Hindlimb muscle (tissue), 1 donor: Measurements from ENCODE around the gene SMIM13. TPM values are rescaled to one million over a fixed set of nuclear protein-coding genes. Genes with fewer than 3 reads are reported as not detected.

Experiments used
- DNase-seq: peaks from one replicate; pipeline ENCODE4 v3.0.0-alpha.2; 2013
- polyA plus RNA-seq: library from polyadenylated mRNA; unstranded; fragments of 120-200 nt; gene quantifications from one replicate; pipeline ENCODE4 v1.2.1, GENCODE V29; 2013; ENCODE audit not compliant: insufficient read length

The SMIM13 gene
- 9.1 TPM for polyA plus RNA-seq

GRCh38 chr6:11093626-11094410, at the start of gene SMIM13:
Gene SMIM13 (plus strand): TSS chr6:11093834. CDS start chr6:11094314, 480 bp downstream.
- DNase-seq, result peak; percentile 97

- peak; percentile 44 for DNase-seq
Observed at GRCh38 chr6:11043961-11044711, 49.5 kb upstream of the SMIM13 start, which contains the start of gene ELOVL2. Gene ELOVL2 (minus strand): TSS chr6:11044305. CDS start chr6:11044230, 75 bp downstream.

- no peak for DNase-seq
Observed at GRCh38 chr6:11044712-11045167, 48.9 kb upstream of the SMIM13 start.

- no peak for DNase-seq
Observed at GRCh38 chr6:11050731-11051130, 42.9 kb upstream of the SMIM13 start.

- DNase-seq, result no peak
Observed at GRCh38 chr6:11053307-11053706, 40.3 kb upstream of the SMIM13 start.

- no peak for DNase-seq
Observed at GRCh38 chr6:11054722-11055121, 38.9 kb upstream of the SMIM13 start.

GRCh38 chr6:11055127-11055627, 38.5 kb upstream of the SMIM13 start:
- DNase-seq, result no peak

- no peak for DNase-seq
Observed at GRCh38 chr6:11056871-11057270, 36.8 kb upstream of the SMIM13 start.

GRCh38 chr6:11058406-11058805, 35.2 kb upstream of the SMIM13 start:
- no peak for DNase-seq

GRCh38 chr6:11062083-11062482, 31.6 kb upstream of the SMIM13 start:
- DNase-seq, result no peak

GRCh38 chr6:11062715-11063114, 30.9 kb upstream of the SMIM13 start:
- DNase-seq, result no peak

GRCh38 chr6:11064836-11065235, 28.8 kb upstream of the SMIM13 start:
- no peak for DNase-seq

GRCh38 chr6:11065436-11066202, 28.0 kb upstream of the SMIM13 start:
- DNase-seq, result no peak

GRCh38 chr6:11066505-11067347, 26.9 kb upstream of the SMIM13 start:
- DNase-seq, result no peak

- DNase-seq, result no peak
Observed at GRCh38 chr6:11067348-11067747, 26.3 kb upstream of the SMIM13 start.

- DNase-seq, result no peak
Observed at GRCh38 chr6:11069760-11070159, 23.9 kb upstream of the SMIM13 start.

- DNase-seq, result no peak
Observed at GRCh38 chr6:11072101-11072500, 21.5 kb upstream of the SMIM13 start.

- no peak for DNase-seq
Observed at GRCh38 chr6:11076540-11076939, 17.1 kb upstream of the SMIM13 start.

- DNase-seq, result no peak
Observed at GRCh38 chr6:11078266-11078665, 15.4 kb upstream of the SMIM13 start.

- no peak for DNase-seq
Observed at GRCh38 chr6:11080296-11080695, 13.3 kb upstream of the SMIM13 start.

- DNase-seq, result no peak
Observed at GRCh38 chr6:11083491-11083890, 10.1 kb upstream of the SMIM13 start.

GRCh38 chr6:11083956-11084355, 9.7 kb upstream of the SMIM13 start:
- no peak for DNase-seq
